Fibroblast of lung (primary cell): Measurements from ENCODE around the gene GNB1L. TPM values are rescaled to one million over a fixed set of nuclear protein-coding genes. Genes with fewer than 3 reads are reported as not detected.

Experiments used
- DNase-seq, 2 donors: peaks; one replicate each; pipeline versions ENCODE4 v3.0.0 to v3.0.0-alpha.2; 2010; ENCODE audit warnings: low read depth in 2 of 2
- H2AFZ ChIP-seq: 2 replicates; pipeline ENCODE4 v1.5.1; 2012; ENCODE audit warnings: low read length, control low read depth, inconsistent platforms
- H3K27ac ChIP-seq: 2 replicates; pipeline ENCODE4 v1.5.1; 2011; ENCODE audit warnings: low read length, control low read depth; ENCODE audit not compliant: insufficient read depth
- H3K27me3 ChIP-seq: 2 replicates; pipeline ENCODE4 v1.5.1; 2011; ENCODE audit warnings: mild to moderate bottlenecking, low read length; ENCODE audit not compliant: control insufficient read depth, insufficient read depth
- H3K36me3 ChIP-seq: 2 replicates; pipeline ENCODE4 v1.5.1; 2011; ENCODE audit warnings: low read length; ENCODE audit not compliant: control insufficient read depth, insufficient read depth
- H3K4me1 ChIP-seq: 2 replicates; pipeline ENCODE4 v1.5.1; 2011; ENCODE audit warnings: low read length; ENCODE audit not compliant: control insufficient read depth, insufficient read depth; ENCODE audit errors: extremely low read depth
- H3K4me2 ChIP-seq: 2 replicates; pipeline ENCODE4 v1.5.1; 2011; ENCODE audit warnings: low read length, control low read depth; ENCODE audit not compliant: insufficient read depth; ENCODE audit errors: extremely low read depth
- H3K4me3 ChIP-seq, 4 experiments: fragments of 200-600 bp in 1 of 4; sonication (generic) in 1 of 4; replicated peaks in 1 of 4; 2 replicates each; pipeline ENCODE4 v1.5.1; 2011 to 2016; ENCODE audit warnings: low read length in 4 of 4, low read depth in 3 of 4, mild to moderate bottlenecking in 3 of 4, control low read depth in 2 of 4, inconsistent platforms in 1 of 4, mixed read lengths in 1 of 4; ENCODE audit not compliant: insufficient read depth in 1 of 4; ENCODE audit errors: control extremely low read depth in 1 of 4
- H3K79me2 ChIP-seq: 2 replicates; pipeline ENCODE4 v1.5.1; 2012; ENCODE audit warnings: mild to moderate bottlenecking, low read length, inconsistent platforms; ENCODE audit not compliant: control insufficient read depth, insufficient read depth
- H3K9ac ChIP-seq: 2 replicates; pipeline ENCODE4 v1.5.1; 2011; ENCODE audit warnings: mild to moderate bottlenecking, low read length, control low read depth; ENCODE audit not compliant: insufficient read depth
- H3K9me3 ChIP-seq: 2 replicates; pipeline ENCODE4 v1.5.1; 2012; ENCODE audit warnings: low read depth, low read length; ENCODE audit not compliant: control insufficient read depth, insufficient read depth
- H4K20me1 ChIP-seq: 2 replicates; pipeline ENCODE4 v1.5.1; 2011; ENCODE audit warnings: low read length; ENCODE audit not compliant: control insufficient read depth, insufficient read depth; ENCODE audit errors: extremely low read depth
- EZH2 ChIP-seq: IDR thresholded peaks from 2 replicates; pipeline ENCODE4 v1.5.1; 2012; ENCODE audit warnings: low read length, control low read depth, mild to moderate bottlenecking; ENCODE audit errors: missing control alignments
- polyA plus RNA-seq, 2 donors: library from polyadenylated mRNA; depleted of rRNA in 1 of 2; stranded (reverse) in 1 of 2; unstranded in 1 of 2; fragments of >200 nt; gene quantifications; 2 replicates each; pipeline ENCODE4 v1.2.1, GENCODE V29; 2011 to 2012; ENCODE audit warnings: missing spikeins in 1 of 2
- total RNA-seq: library from RNA; depleted of rRNA; stranded (reverse); fragments of >200 nt; gene quantifications from 2 replicates; pipeline ENCODE4 v1.2.1, GENCODE V29; 2014
- TF ChIP-seq, protein P1 (sequence below), 2 donors: IDR thresholded peaks in 1 of 2; conservative IDR thresholded peaks in 1 of 2; 1 replicate in 1 of 2; 2 replicates in 1 of 2; pipeline ENCODE4 v1.5.1; 2011 to 2012; ENCODE audit warnings: low read length in 2 of 2, control low read depth in 1 of 2, inconsistent platforms in 1 of 2, low read depth in 1 of 2, mild to moderate bottlenecking in 1 of 2

Gene GNB1L
- total and polyA plus RNA-seq, 2 donors (not counting 1 experiment from before 2014, with no cell fraction given): 1.4 to 7.8 TPM

DNA sequence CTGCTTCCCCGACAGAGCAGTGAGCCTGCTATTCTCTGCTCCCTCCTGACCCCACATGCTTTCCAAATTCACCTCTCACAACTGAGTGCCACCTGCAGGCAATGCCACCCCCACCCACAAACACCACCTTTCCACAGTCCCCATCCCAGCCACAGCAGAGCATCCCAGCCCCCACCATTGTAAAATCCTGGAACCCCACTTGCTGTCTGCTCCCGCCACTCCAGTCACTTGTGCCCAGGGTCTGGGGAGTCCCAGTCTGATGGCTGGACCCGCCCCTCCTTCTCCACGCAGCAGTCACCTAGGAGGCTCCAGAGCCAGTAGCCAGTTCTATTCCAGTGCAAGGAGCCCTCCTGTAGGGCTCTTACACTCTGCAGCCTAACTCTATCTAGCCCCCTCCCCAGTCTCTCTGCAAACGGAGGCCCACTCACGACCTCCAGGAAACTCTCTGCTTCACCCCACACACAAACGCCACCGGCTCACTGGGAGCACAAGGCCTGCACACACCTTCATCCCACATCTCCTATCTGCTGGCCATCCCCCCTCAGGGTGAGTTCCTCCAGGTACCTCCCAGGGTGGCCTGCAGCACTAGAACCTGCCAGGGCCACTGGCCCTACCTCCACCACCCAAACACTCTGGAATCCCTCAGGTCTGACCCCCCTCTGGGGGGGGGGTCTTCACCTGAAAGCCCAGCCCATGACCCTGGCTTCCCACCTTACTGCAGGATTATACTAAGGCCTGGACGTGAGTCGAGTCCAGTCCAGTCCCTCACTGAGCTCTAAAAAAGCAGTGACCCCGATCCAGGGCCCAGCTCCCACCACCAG is 1.4 kb downstream of the GNB1L start:
- Histone ChIP-seq H3K36me3 (peaks cover 12% of the 10 kb centered on the region), H3K4me1 (peaks cover 6% of the 10 kb centered on the region), H3K4me2 (peak overlapping the region; percentile 99), H3K27ac (peak overlapping the region; percentile 93), H3K4me3 (peak overlapping the region; percentile 83 to 95 (median 94)), H3K27me3 (no peaks in the 10 kb centered on the region), H3K79me2 (peaks cover 47% of the 10 kb centered on the region), H2AFZ (no peak overlapping the region), H3K9me3 (no peaks in the 10 kb centered on the region), H3K9ac (peak overlapping the region; percentile 89), H4K20me1 (no peaks in the 10 kb centered on the region)
- TF ChIP-seq EZH2: no peak
- TF ChIP-seq, protein P1, sequence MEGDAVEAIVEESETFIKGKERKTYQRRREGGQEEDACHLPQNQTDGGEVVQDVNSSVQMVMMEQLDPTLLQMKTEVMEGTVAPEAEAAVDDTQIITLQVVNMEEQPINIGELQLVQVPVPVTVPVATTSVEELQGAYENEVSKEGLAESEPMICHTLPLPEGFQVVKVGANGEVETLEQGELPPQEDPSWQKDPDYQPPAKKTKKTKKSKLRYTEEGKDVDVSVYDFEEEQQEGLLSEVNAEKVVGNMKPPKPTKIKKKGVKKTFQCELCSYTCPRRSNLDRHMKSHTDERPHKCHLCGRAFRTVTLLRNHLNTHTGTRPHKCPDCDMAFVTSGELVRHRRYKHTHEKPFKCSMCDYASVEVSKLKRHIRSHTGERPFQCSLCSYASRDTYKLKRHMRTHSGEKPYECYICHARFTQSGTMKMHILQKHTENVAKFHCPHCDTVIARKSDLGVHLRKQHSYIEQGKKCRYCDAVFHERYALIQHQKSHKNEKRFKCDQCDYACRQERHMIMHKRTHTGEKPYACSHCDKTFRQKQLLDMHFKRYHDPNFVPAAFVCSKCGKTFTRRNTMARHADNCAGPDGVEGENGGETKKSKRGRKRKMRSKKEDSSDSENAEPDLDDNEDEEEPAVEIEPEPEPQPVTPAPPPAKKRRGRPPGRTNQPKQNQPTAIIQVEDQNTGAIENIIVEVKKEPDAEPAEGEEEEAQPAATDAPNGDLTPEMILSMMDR (conservative IDR thresholded peaks at IDR 0.05 in 1 of 2, IDR thresholded peaks at IDR 0.05 in 1 of 2; ENCODE audit: low read depth in 1 of 2, low read length in 2 of 2): no peak
- no peak for DNase-seq

DNA sequence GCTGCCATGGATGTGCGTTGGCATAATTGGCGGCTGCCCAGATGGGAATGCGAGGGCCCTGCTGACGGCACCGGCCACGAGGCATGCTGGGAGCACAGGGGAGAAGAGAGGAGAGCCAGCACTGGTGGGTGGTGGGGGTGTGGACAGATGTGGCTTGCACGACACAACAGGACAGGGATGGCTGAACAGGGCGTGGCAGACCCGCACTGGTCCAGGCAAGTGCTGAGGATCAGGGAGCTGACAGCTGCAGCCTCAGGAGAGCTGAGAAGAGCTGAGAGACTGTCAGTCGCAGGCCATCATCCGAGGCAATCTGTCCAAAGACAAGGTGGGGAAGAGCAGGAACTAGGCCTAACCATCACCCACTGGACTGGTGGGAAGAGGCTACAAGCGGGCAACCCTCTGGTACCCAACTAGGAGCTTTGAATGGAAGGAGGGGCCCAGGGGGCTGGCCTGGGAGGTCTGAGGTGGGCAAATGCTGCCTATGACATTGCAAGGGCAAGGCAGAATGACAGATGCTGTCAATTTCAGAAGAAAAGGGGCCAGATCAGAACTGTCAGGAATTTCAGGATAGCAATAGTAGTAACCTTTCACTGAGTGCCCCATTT is 2.4 kb downstream of the GNB1L start:
- peaks cover 47% of the 10 kb centered on the region for H3K79me2 ChIP-seq
- peak overlapping the region; percentile 99 for H3K4me2 ChIP-seq
- peaks cover 6% of the 10 kb centered on the region for H3K4me1 ChIP-seq
- TF ChIP-seq, protein P1 (conservative IDR thresholded peaks at IDR 0.05 in 1 of 2, IDR thresholded peaks at IDR 0.05 in 1 of 2; ENCODE audit: low read depth in 1 of 2, low read length in 2 of 2): no peak
- no peak for TF ChIP-seq EZH2
- H4K20me1 ChIP-seq: no peaks in the 10 kb centered on the region
- H3K4me3 ChIP-seq: peak overlapping the region in 3 of 4 experiments; percentile 6 to 94 (median 93)
- H2AFZ ChIP-seq: no peak overlapping the region
- no peak overlapping the region for H3K27ac ChIP-seq
- H3K9ac ChIP-seq: no peak overlapping the region
- no peaks in the 10 kb centered on the region for H3K27me3 ChIP-seq
- DNase-seq: no peak
- no peaks in the 10 kb centered on the region for H3K9me3 ChIP-seq
- H3K36me3 ChIP-seq: peaks cover 12% of the 10 kb centered on the region

DNA sequence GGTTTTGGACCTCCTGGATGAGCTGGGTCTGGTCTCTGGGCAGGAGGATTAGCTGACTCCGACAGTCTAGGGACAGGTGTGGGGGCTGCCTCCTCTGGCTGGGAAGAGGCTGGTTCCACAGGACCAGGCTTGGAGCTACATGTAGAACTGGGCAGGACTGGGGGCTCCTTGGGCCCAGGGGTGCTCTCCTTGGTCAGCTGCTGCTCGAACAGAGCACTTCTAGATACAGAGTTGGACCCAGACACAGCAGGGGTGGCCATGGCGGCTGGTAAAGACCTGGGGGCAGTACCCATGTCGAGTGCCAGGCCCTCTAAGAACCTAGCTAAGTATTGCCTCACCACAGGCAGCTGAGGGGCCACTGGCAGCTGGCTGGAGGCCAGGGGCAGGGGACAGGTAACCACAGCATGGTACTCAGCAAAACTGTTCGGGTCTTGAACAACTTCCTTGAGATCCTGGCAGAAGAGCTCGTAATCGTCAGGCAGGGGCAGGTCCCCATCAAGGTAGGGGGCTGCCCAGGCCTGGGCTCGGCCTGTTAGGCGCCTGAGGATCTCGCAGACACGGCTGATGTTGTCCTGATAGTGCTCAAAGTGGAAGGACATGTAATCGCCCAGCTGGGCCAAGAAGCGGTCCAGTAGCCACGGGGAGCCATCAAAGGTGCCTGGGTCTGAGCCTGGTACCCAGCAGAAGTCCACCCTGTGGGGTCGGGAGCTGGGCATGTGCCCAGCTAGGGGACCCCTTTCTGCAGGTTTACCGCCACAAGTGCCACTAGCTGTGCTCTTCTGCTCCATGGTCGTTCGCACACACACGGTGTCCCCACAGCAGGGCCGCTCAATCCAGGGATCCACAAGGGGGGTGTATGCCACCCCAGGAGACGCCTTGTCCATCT is 3.1 kb downstream of the GNB1L start:
- no peaks in the 10 kb centered on the region for H3K27me3 ChIP-seq
- H3K4me2 ChIP-seq: no peak overlapping the region
- H4K20me1 ChIP-seq: no peaks in the 10 kb centered on the region
- no peak for TF ChIP-seq EZH2
- TF ChIP-seq, protein P1 (conservative IDR thresholded peaks at IDR 0.05 in 1 of 2, IDR thresholded peaks at IDR 0.05 in 1 of 2; ENCODE audit: low read depth in 1 of 2, low read length in 2 of 2): no peak
- peaks cover 6% of the 10 kb centered on the region for H3K4me1 ChIP-seq
- H3K79me2 ChIP-seq: peaks cover 47% of the 10 kb centered on the region
- DNase-seq: no peak
- H3K27ac ChIP-seq: no peak overlapping the region
- no peaks in the 10 kb centered on the region for H3K9me3 ChIP-seq
- no peak overlapping the region for H3K4me3 ChIP-seq
- no peak overlapping the region for H3K9ac ChIP-seq
- H3K36me3 ChIP-seq: peaks cover 12% of the 10 kb centered on the region
- H2AFZ ChIP-seq: no peak overlapping the region
